Activated CD4-positive, alpha-beta T cell treated with anti-CD3 and anti-CD28 coated beads for 24 hours (primary cell): ENCODE data around the gene CNGB1.
"Not testable (repeated sequence)": the region's sequence is repeated elsewhere in the genome, so short reads cannot be mapped to it uniquely, and the experiment has no call there.

Experiments used
- DNase-seq, 2 donors: peaks; one replicate each; pipeline ENCODE4 v3.0.0-alpha.2; 2020; ENCODE audit warnings: low read depth in 2 of 2

Gene CNGB1

DNA sequence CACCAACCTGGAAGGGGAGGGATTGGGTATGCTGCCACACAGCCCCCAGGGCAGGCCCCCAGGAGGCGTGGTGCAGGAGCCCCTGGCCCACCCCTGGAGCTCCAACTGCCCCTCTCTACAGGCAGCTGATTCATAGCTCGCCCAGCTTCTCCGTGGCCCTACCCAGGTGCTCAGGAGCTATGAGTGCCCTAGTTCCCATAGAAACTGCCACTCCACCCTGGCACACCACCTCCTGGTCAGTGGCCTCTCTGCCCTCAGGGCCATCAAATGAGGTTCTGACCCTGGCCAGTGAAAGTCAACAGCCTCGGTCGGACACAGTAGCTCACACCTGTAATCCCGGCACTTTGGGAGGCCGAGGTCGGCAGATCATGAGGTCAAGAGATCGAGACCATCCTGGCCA lies 18.0 kb downstream of the CNGB1 start:
- DNase-seq: no peak

DNA sequence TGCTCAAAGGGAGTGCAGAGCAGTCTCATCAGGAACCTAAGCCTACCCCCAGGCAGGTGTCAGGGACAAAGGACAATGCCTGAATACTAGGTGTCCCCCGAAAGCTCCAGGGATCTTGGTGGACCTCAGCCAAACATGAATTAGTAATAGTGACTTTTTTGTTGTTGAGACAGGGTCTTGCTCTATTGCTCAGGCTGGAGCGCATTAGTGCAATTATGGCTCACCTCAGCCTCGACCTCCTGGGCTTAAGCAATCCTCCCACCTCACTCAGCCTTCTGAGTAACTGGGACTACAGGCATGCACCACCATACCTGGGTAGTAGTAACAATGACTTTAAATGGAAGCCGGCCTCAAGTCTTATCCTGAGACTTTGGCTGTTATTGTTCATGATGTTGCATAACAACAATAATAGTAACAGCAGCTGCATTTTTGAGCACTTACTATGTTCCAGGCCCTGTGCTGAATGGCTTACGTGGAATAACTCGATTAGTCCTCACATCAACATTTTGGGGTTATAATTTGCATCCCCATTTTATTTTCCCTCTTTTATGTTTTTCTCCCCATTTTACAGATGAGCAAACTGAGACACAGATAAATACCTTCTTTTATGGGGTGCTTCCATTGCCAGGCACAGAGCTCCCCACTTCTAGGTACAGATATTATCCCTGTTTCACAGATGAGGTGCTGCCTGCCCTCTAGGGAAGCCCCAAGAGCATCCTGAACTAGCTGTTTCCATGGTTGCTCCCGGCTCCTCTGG lies 19.5 kb downstream of the CNGB1 start:
- DNase-seq: no peak

GRCh38 chr16:57950382-57950781 lies 20.5 kb downstream of the CNGB1 start:
- no peak for DNase-seq

DNA sequence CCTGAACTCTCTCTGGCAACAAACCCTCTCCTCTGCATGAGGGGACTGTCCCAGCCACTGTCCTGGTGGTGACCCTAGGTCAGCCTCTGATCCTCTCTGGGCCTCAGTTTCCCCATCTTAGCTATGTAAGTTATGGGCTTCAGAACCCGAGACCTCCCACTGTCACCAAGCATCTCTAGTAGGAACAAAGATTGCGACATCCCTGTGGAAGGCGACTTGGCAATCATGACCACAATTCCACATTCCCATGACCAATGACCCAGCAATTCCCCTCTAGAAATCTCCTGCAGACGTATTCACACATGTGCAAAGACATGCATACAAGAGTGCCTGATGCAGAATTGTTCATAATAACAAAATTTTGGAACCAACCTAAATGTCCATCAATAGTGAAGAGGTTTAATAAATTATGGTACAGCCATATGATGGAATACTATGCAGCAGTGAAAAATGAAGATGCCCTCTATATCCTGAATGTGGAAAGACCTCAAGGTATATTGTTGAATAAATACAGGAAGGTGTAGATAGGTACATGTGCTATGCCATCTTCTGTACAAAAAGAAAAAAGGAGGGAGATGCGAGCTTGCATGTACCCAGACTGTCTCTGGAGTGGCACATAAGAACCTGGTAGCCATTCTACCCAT lies 21.2 kb downstream of the CNGB1 start:
- no peak for DNase-seq

DNA sequence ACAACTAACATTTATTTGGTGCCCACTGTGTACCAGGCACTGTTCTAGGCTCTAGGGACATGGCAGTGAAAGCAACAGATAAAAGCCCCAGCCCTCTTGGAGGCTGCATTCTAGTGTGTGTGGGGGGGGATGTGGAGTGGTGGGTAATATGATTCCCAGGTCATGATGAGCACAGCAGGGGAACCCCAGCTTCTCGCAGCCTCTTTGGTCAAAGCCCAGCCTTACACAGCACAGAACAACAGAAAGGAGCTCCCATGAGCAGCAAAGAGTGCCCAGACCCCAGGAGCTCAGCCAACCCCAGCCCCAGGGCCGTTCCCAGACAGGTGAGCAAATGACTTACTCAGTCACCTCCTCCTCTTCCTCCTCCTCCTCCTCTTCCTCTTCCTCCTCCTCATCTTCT lies 21.9 kb downstream of the CNGB1 start:
- DNase-seq: no peak

- DNase-seq: no peak
These were observed 22.9 kb downstream of the CNGB1 start for GRCh38 chr16:57948027-57948426.

- no peak for DNase-seq
These were observed 23.7 kb downstream of the CNGB1 start for GRCh38 chr16:57947261-57947660.

- no peak for DNase-seq
These were observed 24.6 kb downstream of the CNGB1 start for GRCh38 chr16:57946181-57946801.

- no peak for DNase-seq
These were observed 25.2 kb downstream of the CNGB1 start for GRCh38 chr16:57945740-57946138.

GRCh38 chr16:57944970-57945739 lies 25.8 kb downstream of the CNGB1 start:
- no peak for DNase-seq

DNA sequence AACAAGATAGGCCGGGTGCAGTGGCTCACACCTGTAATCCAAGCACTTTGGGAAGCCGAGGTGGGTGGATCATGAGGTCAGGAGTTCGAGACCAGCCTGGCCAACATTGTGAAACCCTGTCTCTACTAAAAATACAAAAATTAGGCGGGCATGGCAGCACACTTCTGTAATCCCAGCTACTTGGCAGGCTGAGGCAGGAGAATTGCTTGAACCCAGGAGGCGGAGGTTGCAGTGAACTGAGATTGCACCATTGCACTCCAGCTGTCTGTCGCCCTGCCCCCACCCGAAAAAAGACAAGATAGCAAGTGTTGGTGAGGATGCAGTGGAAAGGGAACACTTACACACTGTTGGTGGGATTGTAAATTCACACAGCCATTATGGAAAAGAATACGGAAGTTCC lies 27.5 kb downstream of the CNGB1 start:
- DNase-seq: not testable (repeated sequence)

DNA sequence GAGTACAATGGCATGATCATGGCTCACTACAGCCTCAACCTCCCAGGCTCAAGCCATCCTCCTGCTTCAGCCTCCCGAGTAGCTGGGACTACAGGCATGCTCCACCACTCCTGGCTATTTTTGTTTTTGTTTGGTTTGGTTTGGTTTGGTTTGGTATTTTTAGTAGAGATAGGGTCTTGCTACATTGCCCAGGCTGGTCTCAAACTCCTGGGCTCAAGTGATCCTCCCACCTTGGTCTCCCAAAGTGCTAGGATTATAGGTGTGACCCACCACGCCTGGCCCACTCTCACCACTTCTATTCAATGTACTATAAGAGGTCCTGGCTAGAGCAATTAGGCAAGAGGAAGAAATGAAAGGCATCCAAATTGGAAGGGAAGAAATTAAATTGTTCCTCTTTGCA lies 29.0 kb downstream of the CNGB1 start:
- not testable (repeated sequence) for DNase-seq

DNA sequence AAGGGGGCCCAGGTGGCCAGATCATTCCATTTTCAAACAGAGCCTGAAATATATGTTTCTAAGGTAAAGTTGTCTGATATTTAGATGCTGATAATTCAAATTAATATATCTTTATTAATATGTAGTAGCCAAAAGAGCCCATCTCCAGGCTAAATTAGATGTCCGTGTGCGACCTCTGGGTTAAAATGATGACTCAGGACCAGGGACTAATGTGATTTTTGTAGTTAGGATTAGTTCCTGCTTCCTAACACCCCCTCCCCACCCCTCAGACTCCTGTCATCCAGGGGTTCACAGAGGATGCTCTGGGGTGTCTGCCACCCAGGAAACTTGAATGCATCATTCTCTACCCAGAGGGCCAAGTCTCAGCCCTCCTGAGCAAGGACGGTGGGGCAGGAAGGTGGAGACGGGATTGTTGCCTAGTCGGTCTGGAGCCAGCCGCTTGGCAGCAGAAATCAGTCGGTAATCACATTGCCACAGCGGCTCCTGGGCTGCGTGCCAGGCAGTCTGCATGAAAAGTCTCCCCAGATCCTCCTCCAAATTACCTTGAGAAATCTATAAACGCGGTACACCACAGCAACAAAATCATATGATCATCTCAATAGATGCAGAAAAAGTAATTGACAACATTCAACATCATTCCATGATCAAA lies 29.8 kb downstream of the CNGB1 start:
- no peak for DNase-seq

DNA sequence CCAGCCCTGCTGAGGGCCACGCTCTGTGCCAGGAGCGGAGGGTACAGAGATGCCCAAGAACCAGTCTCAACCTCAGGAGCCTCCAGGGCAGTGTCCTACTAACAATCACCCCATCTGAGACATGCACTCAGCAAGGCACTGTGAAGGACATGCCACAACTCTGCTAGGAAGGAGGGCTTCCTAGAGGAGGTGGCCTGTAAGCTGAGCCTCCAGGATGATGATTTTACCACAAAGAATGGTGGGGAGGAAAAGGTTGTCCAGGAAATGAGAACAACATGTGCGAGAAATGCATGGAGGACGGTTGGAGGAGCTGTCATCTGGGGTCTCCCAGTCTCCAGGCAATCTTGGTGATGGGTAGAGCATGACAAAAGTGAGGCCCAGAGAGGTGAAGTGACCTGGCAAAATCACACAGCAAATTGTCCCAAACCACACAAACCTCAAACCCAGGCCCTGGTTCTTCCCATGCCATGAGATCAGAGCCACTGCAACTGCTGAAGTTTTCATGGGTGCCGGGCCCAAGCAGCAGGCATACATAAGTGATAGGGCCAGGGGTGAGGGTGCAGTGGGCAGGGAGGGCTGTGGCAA lies 30.5 kb downstream of the CNGB1 start:
- DNase-seq: no peak

DNA sequence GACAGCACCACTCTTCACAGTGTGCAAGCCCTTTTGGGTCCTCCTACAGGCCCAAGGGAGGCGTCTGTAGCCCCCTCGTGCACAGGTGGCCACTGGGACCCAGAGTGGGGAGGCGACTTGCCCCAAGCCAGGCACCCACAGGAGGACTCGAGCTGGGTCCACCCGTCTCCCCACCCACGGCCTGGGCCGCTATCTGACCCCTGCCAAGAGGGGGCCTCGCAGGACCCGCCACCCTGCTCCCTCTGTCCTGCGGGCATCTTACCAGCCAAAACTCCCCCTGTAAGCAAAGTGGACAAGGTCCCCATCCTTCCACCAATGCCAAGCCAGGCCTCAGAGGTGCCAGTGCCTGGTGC lies 31.1 kb downstream of the CNGB1 start:
- no peak for DNase-seq

DNA sequence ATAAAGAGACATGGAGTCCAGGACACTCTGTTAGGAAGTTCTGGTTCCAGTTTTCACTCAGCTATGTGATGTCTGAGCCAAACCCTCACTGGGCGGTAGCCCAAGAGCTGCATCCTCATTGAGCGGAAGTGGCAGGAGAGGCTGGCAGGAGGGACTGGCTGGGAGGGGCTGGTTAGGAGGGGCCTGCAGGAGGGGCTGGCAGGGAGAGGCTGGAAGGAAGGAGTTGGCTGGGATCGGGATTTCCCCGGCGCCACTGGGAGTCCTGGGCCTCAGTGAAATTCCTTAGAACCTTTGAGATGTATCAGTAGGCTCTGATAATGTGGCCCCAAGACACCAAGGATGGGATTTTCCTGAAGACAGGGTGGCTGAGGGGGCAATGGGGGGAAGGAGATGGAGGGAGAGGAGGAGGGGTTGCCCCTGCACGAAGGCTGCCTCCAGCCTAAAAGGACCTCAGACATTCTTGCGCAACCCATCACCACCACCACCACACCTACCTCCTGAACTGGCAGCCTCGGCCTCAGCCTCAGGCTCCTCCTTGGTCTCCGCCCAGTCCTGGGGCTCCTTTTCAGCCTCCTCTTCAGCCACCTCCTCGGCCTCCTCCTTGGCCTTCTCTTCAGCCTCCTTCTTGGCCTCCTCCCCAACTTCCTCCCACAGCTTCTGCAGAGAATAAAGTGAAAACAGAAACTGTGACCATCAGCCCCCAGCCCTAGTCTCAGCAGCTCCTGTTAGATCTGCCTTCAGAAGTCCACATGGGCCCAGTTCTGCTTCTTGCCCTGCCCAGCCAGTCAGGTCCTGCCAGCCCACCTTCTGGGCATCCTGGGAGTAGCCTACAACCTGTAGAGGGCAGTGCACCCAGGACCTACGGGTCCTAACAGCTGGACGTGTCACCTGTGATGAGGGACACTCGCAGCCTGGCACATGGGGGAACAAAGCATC lies 31.7 kb downstream of the CNGB1 start:
- no peak for DNase-seq

GRCh38 chr16:57938484-57938883 lies 32.4 kb downstream of the CNGB1 start:
- DNase-seq: no peak

GRCh38 chr16:57937861-57938260 lies 33.1 kb downstream of the CNGB1 start:
- DNase-seq: no peak

GRCh38 chr16:57935904-57936303 lies 35.0 kb downstream of the CNGB1 start:
- no peak for DNase-seq

- no peak for DNase-seq
These were observed 40.4 kb downstream of the CNGB1 start for GRCh38 chr16:57930533-57930932.
